ENCODE measurements around the gene ATAD3A.
"Not testable (repeated sequence)": the region's sequence is repeated elsewhere in the genome, so short reads cannot be mapped to it uniquely, and the experiment has no call there.

Gene ATAD3A

DNA sequence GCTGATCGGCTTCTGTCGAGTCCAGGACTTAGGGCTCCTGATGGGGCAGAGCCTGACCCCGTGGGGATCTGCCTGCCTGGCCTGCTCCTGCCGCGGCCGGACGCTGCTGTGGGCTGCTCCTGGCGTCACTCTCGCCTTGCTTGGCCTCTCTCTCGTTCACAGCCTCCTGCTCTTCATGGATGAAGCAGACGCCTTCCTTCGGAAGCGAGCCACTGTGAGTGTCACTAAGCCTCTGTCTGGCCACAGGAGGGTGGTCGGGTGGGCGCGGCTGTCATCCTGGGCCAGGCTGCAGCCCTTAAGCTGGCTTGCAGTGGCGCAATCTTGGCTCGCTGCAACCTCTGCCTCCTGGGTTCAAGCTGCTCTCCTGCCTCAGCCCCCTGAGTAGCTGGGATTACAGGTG, 24.3 kb upstream of the ATAD3A start:
- no peak for TF ChIP-seq CTCF (IDR thresholded peaks at IDR 0.05; ENCODE audit: control insufficient read depth, insufficient read depth, low read depth, low read length, missing control alignments)
- DNase-seq (ENCODE audit: low read depth) = no peak
- H3K4me3 ChIP-seq (ENCODE audit: control insufficient read depth, low read depth, low read length) = no peak overlapping the region

GRCh38 chr1:1489231-1489630, 22.7 kb upstream of the ATAD3A start:
- no peak for TF ChIP-seq CTCF (IDR thresholded peaks at IDR 0.05; ENCODE audit: control insufficient read depth, insufficient read depth, low read depth, low read length, missing control alignments)
- DNase-seq (ENCODE audit: low read depth) = no peak
- H3K4me3 ChIP-seq (ENCODE audit: control insufficient read depth, low read depth, low read length) = no peak overlapping the region

GRCh38 chr1:1489861-1490260, 22.1 kb upstream of the ATAD3A start:
- no peak overlapping the region for H3K4me3 ChIP-seq (ENCODE audit: control insufficient read depth, low read depth, low read length)
- TF ChIP-seq CTCF (IDR thresholded peaks at IDR 0.05; ENCODE audit: control insufficient read depth, insufficient read depth, low read depth, low read length, missing control alignments) = no peak
- DNase-seq (ENCODE audit: low read depth) = no peak

DNA sequence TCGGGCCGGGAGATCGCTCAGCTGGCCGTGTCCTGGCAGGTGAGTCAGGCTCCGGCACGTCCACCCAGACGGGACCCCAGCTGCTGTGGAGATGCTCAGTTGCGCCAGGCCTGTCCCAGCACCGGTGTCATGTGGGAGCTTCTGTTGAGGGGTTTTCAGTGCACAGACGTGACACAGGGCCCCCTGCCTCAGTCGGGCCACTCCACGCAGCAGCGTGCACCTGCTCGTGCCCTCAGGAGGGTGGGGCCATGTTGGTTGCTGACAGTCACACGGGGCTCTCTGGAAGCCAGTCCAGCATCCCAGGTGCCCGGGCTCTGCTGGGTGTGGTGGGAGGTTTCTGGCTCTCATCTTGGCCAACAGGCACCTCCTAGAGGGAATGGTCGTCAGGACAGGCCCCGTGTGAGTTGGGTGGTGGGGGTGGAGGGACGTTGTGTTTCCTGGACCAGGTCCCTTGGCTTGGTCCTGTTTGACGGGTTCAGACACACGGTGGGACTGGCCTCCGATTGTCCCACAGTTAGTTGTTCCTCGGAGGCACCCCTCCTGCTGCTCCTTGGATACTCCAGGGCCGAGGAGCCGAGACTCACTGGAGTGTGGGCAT, 21.2 kb upstream of the ATAD3A start:
- no peak overlapping the region for H3K4me3 ChIP-seq (ENCODE audit: control insufficient read depth, low read depth, low read length)
- DNase-seq (ENCODE audit: low read depth) = no peak
- TF ChIP-seq CTCF (IDR thresholded peaks at IDR 0.05; ENCODE audit: control insufficient read depth, insufficient read depth, low read depth, low read length, missing control alignments) = no peak

GRCh38 chr1:1491601-1492000, 20.4 kb upstream of the ATAD3A start:
- DNase-seq (ENCODE audit: low read depth) = no peak
- no peak overlapping the region for H3K4me3 ChIP-seq (ENCODE audit: control insufficient read depth, low read depth, low read length)
- no peak for TF ChIP-seq CTCF (IDR thresholded peaks at IDR 0.05; ENCODE audit: control insufficient read depth, insufficient read depth, low read depth, low read length, missing control alignments)

- H3K4me3 ChIP-seq (ENCODE audit: control insufficient read depth, low read depth, low read length); DNase-seq (ENCODE audit: low read depth): not testable (repeated sequence)
Observed at GRCh38 chr1:1494311-1494710, 17.7 kb upstream of the ATAD3A start.

DNA sequence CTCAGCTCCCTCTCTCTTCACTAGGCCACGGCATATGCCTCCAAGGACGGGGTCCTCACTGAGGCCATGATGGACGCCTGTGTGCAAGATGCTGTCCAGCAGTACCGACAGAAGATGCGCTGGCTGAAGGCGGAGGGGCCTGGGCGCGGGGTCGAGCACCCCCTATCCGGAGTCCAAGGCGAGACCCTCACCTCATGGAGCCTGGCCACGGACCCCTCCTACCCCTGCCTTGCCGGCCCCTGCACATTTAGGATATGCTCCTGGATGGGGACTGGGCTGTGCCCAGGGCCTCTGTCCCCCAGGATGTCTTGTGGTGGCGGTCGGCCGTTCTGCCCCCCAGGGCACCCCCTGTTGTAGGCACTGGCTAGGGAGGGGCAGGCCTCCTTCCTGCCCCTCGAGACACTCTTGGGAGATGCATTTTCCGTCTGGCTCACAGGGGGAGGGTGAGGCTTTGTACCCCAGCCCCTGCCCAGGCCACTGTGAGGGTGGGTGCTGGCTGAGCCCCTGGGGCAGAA, 16.4 kb upstream of the ATAD3A start:
- not testable (repeated sequence) for DNase-seq (ENCODE audit: low read depth); H3K4me3 ChIP-seq (ENCODE audit: control insufficient read depth, low read depth, low read length)

DNA sequence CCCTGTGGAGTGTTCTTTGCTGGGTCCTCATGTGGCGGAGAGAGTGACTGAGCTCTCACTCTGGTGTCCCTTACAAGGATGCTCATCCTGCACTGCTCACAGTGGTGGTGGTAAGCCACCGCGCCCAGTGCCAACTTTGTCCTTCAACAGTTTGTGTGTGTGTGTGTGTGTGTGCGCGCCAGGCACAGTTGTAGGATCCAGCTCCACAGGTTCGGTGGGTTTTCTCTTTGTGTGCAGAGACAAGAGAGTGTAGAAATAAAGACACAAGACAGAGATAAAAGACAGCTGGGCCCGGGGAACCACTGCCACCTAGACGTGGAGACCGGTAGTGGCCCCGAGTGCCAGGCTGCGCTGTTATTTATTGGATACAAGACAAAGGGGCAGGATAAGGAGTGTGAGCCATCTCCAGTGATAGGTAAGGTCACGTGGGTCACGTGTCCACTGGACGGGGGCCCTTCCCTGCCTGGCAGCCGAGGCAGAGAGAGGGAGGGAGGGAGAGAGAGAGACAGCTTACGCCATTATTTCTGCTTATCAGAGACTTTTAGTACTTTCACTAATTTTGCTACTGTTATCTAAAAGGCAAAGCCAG, 7.1 kb upstream of the ATAD3A start:
- not testable (repeated sequence) for DNase-seq (ENCODE audit: low read depth); H3K4me3 ChIP-seq (ENCODE audit: control insufficient read depth, low read depth, low read length)
- peak; percentile 65 for TF ChIP-seq CTCF (IDR thresholded peaks at IDR 0.05; ENCODE audit: control insufficient read depth, insufficient read depth, low read depth, low read length, missing control alignments)
